Progenitor cell of endocrine pancreas (in vitro differentiated cells): ENCODE measurements around the gene WFS1. TPM values are rescaled to one million over a fixed set of nuclear protein-coding genes. Genes with fewer than 3 reads are reported as not detected.

ENCODE experiments used
- DNase-seq: peaks from one replicate; pipeline ENCODE4 v3.0.0; 2021; ENCODE audit warnings: low spot score; ENCODE audit not compliant: unreplicated experiment
- H3K27ac Mint-ChIP-seq: 2 replicates; pipeline ENCODE4 v1.8.0; 2021; ENCODE audit warnings: mild to moderate bottlenecking, moderate library complexity, mixed read lengths
- H3K27me3 Mint-ChIP-seq: 2 replicates; pipeline ENCODE4 v1.8.0; 2021; ENCODE audit warnings: mixed read lengths
- H3K36me3 Mint-ChIP-seq: 2 replicates; pipeline ENCODE4 v1.8.0; 2022; ENCODE audit warnings: mixed read lengths; ENCODE audit not compliant: insufficient read depth
- H3K4me1 Mint-ChIP-seq: 2 replicates; pipeline ENCODE4 v1.8.0; 2021; ENCODE audit warnings: low read depth, mixed read lengths
- H3K4me3 Mint-ChIP-seq: 2 replicates; pipeline ENCODE4 v1.8.0; 2021; ENCODE audit warnings: low read depth, mild to moderate bottlenecking, moderate library complexity, mixed read lengths
- H3K9me3 Mint-ChIP-seq: 2 replicates; pipeline ENCODE4 v1.8.0; 2021; ENCODE audit warnings: low read depth, mixed read lengths
- CTCF ChIP-seq: fragments of 200-600 bp; sonication (generic); IDR thresholded peaks from one replicate; pipeline ENCODE4 v1.5.0; 2021; ENCODE audit warnings: antibody characterized with exemption, mild to moderate bottlenecking; ENCODE audit not compliant: unreplicated experiment
- total RNA-seq: library from RNA; stranded (reverse); gene quantifications from 2 replicates; pipeline ENCODE4 v1.2.1, GENCODE V29; 2021

The WFS1 gene
- total RNA-seq, 1 donor from 2014 or later, result 37.9 TPM

GRCh38 chr4:6345866-6346265 is 76.2 kb downstream of the WFS1 start:
- Mint-ChIP-seq H3K9me3 (no peaks in the 10 kb centered on the region), H3K27ac (no peak overlapping the region), H3K27me3 (peaks cover 20% of the 10 kb centered on the region), H3K4me1 (no peaks in the 10 kb centered on the region), H3K4me3 (no peak overlapping the region), H3K36me3 (no peaks in the 10 kb centered on the region)
- no peak for DNase-seq
- TF ChIP-seq CTCF, result no peak

DNA sequence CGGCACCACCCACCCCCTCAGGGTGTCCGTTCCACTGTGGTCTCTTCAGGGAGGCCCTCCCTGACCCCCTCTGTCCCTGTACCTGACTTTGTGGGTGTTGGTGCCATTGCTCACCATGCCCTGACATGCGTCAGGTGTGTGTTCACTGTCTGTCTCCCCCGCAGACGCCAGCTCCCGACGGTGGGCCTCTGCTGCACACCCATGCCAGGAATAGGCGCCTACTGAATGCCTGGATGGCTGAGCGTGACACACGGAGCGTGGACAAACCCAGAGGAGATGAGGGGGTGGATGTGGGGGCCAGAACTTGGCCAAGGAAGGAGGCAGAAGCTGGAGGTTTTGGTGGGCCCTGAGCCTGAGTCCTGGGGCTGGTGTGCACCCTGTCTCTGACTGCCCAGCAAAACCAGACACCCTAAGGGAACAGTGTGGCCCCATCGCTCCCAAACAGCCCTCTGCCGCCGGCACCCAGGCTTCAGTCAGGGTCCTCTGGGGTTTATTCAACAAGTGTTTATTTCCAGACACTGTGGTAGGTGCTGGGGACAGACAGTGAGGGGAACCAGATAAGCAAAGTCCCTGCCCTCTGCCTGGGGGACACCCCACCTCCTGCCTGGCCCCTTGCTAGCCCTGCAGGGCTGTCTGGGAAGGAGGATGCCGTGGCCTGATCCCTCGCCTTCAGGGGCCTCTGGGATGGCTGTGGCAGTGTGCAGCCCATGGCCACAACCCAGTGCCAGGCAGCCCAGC is 76.9 kb downstream of the WFS1 start:
- Mint-ChIP-seq H3K36me3 (no peaks in the 10 kb centered on the region), H3K9me3 (no peaks in the 10 kb centered on the region), H3K27me3 (peaks cover 17% of the 10 kb centered on the region), H3K4me1 (no peaks in the 10 kb centered on the region), H3K27ac (no peak overlapping the region), H3K4me3 (no peak overlapping the region)
- TF ChIP-seq CTCF, result no peak
- DNase-seq, result no peak

DNA sequence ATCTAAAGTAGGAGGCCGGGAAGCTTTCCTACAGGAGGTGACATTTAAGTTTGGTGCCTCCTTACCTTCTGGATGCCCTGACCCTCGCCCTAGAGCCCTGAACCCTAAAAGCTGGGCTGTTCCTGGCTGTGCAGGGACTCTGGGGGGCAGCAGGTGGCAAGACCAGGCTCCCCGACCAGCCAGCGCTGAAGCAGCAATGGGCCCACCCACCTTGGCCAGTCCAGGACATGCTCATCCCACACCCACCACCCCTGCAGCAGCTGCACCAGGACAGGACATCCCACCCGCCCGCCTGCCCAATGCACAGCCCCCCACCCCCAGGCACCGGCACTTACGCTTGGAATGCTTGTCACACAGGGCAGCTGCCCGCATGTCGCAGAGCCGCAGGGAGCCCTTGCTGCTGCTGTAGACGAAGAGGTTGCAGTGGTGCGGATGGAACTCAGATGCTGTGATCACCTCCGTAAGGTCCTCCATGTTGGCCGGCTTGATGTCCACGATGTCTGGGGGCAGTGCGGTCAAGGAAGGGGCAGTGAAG is 77.9 kb downstream of the WFS1 start:
- Mint-ChIP-seq H3K36me3 (no peaks in the 10 kb centered on the region), H3K27ac (no peak overlapping the region), H3K9me3 (no peaks in the 10 kb centered on the region), H3K4me3 (no peak overlapping the region), H3K4me1 (no peaks in the 10 kb centered on the region), H3K27me3 (peaks cover 21% of the 10 kb centered on the region)
- DNase-seq, result no peak
- no peak for TF ChIP-seq CTCF

GRCh38 chr4:6348408-6348807 is 78.8 kb downstream of the WFS1 start:
- Mint-ChIP-seq H3K27ac (no peak overlapping the region), H3K36me3 (no peaks in the 10 kb centered on the region), H3K4me1 (no peaks in the 10 kb centered on the region), H3K27me3 (peaks cover 20% of the 10 kb centered on the region), H3K9me3 (no peaks in the 10 kb centered on the region), H3K4me3 (no peak overlapping the region)
- TF ChIP-seq CTCF, result no peak
- no peak for DNase-seq

GRCh38 chr4:6349896-6350603 is 80.4 kb downstream of the WFS1 start:
- H3K4me1 Mint-ChIP-seq, result peaks cover 4% of the 10 kb centered on the region
- H3K27ac Mint-ChIP-seq, result no peak overlapping the region

More at GRCh38 chr4:6349896-6350603, 80.4 kb downstream of the WFS1 start:
- H3K9me3 Mint-ChIP-seq, result no peaks in the 10 kb centered on the region
- no peaks in the 10 kb centered on the region for H3K36me3 Mint-ChIP-seq
- peaks cover 20% of the 10 kb centered on the region for H3K27me3 Mint-ChIP-seq
- H3K4me3 Mint-ChIP-seq, result no peak overlapping the region
- TF ChIP-seq CTCF, result no peak
- no peak for DNase-seq
